Thoracic aorta (tissue), 2 donors: ENCODE data around the gene ANAPC7. TPM values are rescaled to one million over a fixed set of nuclear protein-coding genes. Genes with fewer than 3 reads are reported as not detected.
"Not testable (repeated sequence)": the region's sequence is repeated elsewhere in the genome, so short reads cannot be mapped to it uniquely, and the experiment has no call there.

Experiments
- ATAC-seq: fragments of 150-250 bp; one replicate; pipeline ENCODE4 v1.8.0; 2017; ENCODE audit warnings: low read depth; ENCODE audit not compliant: insufficient number of reproducible peaks, low FRiP score
- DNase-seq: peaks from one replicate; pipeline ENCODE4 v3.0.0-alpha.2; 2020; ENCODE audit warnings: low spot score
- H3K27ac ChIP-seq, 2 donors: fragments of 200-600 bp; sonication (generic); 1 replicate in 1 of 2; 2 replicates in 1 of 2; pipeline ENCODE4 v1.5.1; 2016; ENCODE audit warnings: mild to moderate bottlenecking in 2 of 2, moderate library complexity in 2 of 2
- H3K27me3 ChIP-seq: fragments of 200-600 bp; sonication (generic); replicated peaks from 2 replicates; pipeline ENCODE4 v1.6.0; 2016; ENCODE audit warnings: mild to moderate bottlenecking; ENCODE audit not compliant: insufficient read depth
- H3K36me3 ChIP-seq: fragments of 200-600 bp; sonication (generic); one replicate; pipeline ENCODE4 v1.5.1; 2016
- H3K4me1 ChIP-seq, 2 donors: fragments of 200-600 bp; sonication (generic); 1 replicate in 1 of 2; 2 replicates in 1 of 2; pipeline versions ENCODE4 v1.5.1 to v1.6.0; 2016; ENCODE audit warnings: low read depth in 2 of 2, mild to moderate bottlenecking in 1 of 2; ENCODE audit not compliant: control insufficient read depth in 1 of 2
- H3K4me3 ChIP-seq: fragments of 200-600 bp; sonication (generic); 2 replicates; pipeline ENCODE4 v1.5.1; 2016; ENCODE audit warnings: mild to moderate bottlenecking
- H3K9me3 ChIP-seq: fragments of 200-600 bp; sonication (generic); 2 replicates; pipeline ENCODE4 v1.5.1; 2016
- CTCF ChIP-seq: fragments of 200-600 bp; sonication (generic); IDR thresholded peaks from one replicate; pipeline ENCODE4 v1.5.1; 2019; ENCODE audit warnings: antibody characterized with exemption
- total RNA-seq, 2 donors: library from RNA; depleted of rRNA; stranded (reverse); fragments of >200 nt; gene quantifications; one replicate each; pipeline versions ENCODE4 v1.1.0 to v1.2.3, GENCODE V29; 2016

The ANAPC7 gene
- total RNA-seq, 2 donors from 2014 or later: 41.0 to 66.9 TPM

GRCh38 chr12:110436231-110436630, 32.7 kb upstream of the ANAPC7 start:
- no peaks in the 10 kb centered on the region for H3K27me3 ChIP-seq
- no peak overlapping the region for H3K4me3 ChIP-seq
- ATAC-seq: no peak
- no peaks in the 10 kb centered on the region for H3K4me1 ChIP-seq
- DNase-seq: no peak
- H3K27ac ChIP-seq: no peak overlapping the region
- H3K9me3 ChIP-seq: no peaks in the 10 kb centered on the region
- H3K36me3 ChIP-seq: peaks cover 43% of the 10 kb centered on the region
- TF ChIP-seq CTCF: no peak

GRCh38 chr12:110431957-110432587, 28.6 kb upstream of the ANAPC7 start:
- H3K4me1 ChIP-seq: no peaks in the 10 kb centered on the region
- H3K4me3 ChIP-seq: peak overlapping the region; percentile 78
- no peaks in the 10 kb centered on the region for H3K27me3 ChIP-seq
- ATAC-seq (no peak), DNase-seq (no peak)
- H3K27ac ChIP-seq: no peak overlapping the region
- H3K9me3 ChIP-seq: no peaks in the 10 kb centered on the region
- TF ChIP-seq CTCF: no peak
- H3K36me3 ChIP-seq: peaks cover 15% of the 10 kb centered on the region

GRCh38 chr12:110429676-110430075, 26.2 kb upstream of the ANAPC7 start:
- not testable (repeated sequence) for H3K36me3 ChIP-seq, H3K9me3 ChIP-seq, ATAC-seq, H3K4me3 ChIP-seq, H3K27ac ChIP-seq, DNase-seq, H3K4me1 ChIP-seq, H3K27me3 ChIP-seq

- Histone ChIP-seq H3K36me3 (no peaks in the 10 kb centered on the region), H3K4me3 (no peak overlapping the region), H3K27me3 (no peaks in the 10 kb centered on the region), H3K4me1 (no peaks in the 10 kb centered on the region), H3K27ac (no peak overlapping the region), H3K9me3 (no peaks in the 10 kb centered on the region)
- no peak for TF ChIP-seq CTCF
- no peak for ATAC-seq
- no peak for DNase-seq
These were observed 22.9 kb upstream of the ANAPC7 start for GRCh38 chr12:110426406-110426805.

- no peak for DNase-seq
- TF ChIP-seq CTCF: no peak
- Histone ChIP-seq H3K27ac (no peak overlapping the region), H3K9me3 (no peaks in the 10 kb centered on the region), H3K4me1 (no peaks in the 10 kb centered on the region), H3K36me3 (no peaks in the 10 kb centered on the region), H3K27me3 (no peaks in the 10 kb centered on the region), H3K4me3 (no peak overlapping the region)
- ATAC-seq: no peak
These were observed 20.7 kb upstream of the ANAPC7 start for GRCh38 chr12:110424237-110424636.

GRCh38 chr12:110421701-110422100, 18.2 kb upstream of the ANAPC7 start:
- H3K4me1 ChIP-seq: no peaks in the 10 kb centered on the region
- H3K9me3 ChIP-seq: no peaks in the 10 kb centered on the region
- no peak for TF ChIP-seq CTCF
- no peaks in the 10 kb centered on the region for H3K36me3 ChIP-seq
- no peak overlapping the region for H3K27ac ChIP-seq
- DNase-seq (no peak), ATAC-seq (no peak)
- no peak overlapping the region for H3K4me3 ChIP-seq
- no peaks in the 10 kb centered on the region for H3K27me3 ChIP-seq
